ENCODE measurements around the gene GARNL3. TPM values are rescaled to one million over a fixed set of nuclear protein-coding genes. Genes with fewer than 3 reads are reported as not detected.

GARNL3 gene
- total and polyA plus RNA-seq, 2 of the 13 experiments (the other 11 are each of a cell fraction or from before 2014, with no cell fraction given): 3.9 to 11.0 TPM

- no peak overlapping the region for H3K4me3 ChIP-seq (replicated peaks in 1 of 3; ENCODE audit: insufficient read depth in 1 of 3, low read depth in 2 of 3, low read length in 3 of 3)
- H3K36me3 ChIP-seq (replicated peaks in 1 of 2; ENCODE audit: control insufficient read depth in 1 of 2, insufficient read depth in 2 of 2, low read length in 2 of 2): no peaks in the 10 kb centered on the region
- POLR2A ChIA-PET: no interaction called here
- BruUV-seq (replicated peaks): no TSS peak
- no peaks in the 10 kb centered on the region for H3K4me1 ChIP-seq (ENCODE audit: insufficient read depth, low read length)
- no peak overlapping the region for H2AFZ ChIP-seq (ENCODE audit: low read length)
- WGBS (ENCODE audit: low lambda C conversion rate): 100% methylated on average over 1 of the region's 1 CpG
- in situ Hi-C loops (cut with HindIII; ENCODE audit: extremely low pct_ligation_motif_present, low pct_unique_long_range_greater_than_20kb): no loop called here
- ATAC-seq (no peak), DNase-seq (ENCODE audit: low spot score) (no peak), FAIRE-seq (no peak)
- intact Hi-C loops (cut with micrococcal nuclease; ENCODE audit: unreplicated experiment): no loop called here
- no peaks in the 10 kb centered on the region for H3K79me2 ChIP-seq (ENCODE audit: insufficient read depth, low read length)
- H3K9ac ChIP-seq (ENCODE audit: insufficient read depth, low read depth, low read length): no peak overlapping the region
- no peaks in the 10 kb centered on the region for H3K27me3 ChIP-seq (ENCODE audit: control insufficient read depth in 1 of 2, insufficient read depth in 2 of 2, low read length in 2 of 2)
- TF ChIP-seq ZNF451 (CRISPR knock-in tag; IDR thresholded peaks at IDR 0.05): no peak
- TF ChIP-seq ZNF766 (CRISPR knock-in tag; IDR thresholded peaks at IDR 0.05; ENCODE audit: borderline replicate concordance): no peak
- TF ChIP-seq ZNF207 (IDR thresholded peaks at IDR 0.05; ENCODE audit: borderline replicate concordance): no peak
- TF ChIP-seq ZNF431 (CRISPR knock-in tag; IDR thresholded peaks at IDR 0.05; ENCODE audit: borderline replicate concordance, low read depth): no peak
- no peak for TF ChIP-seq ZNF354B (CRISPR knock-in tag; IDR thresholded peaks at IDR 0.05)
- no peak for TF ChIP-seq SRF (IDR thresholded peaks at IDR 0.05; ENCODE audit: low read depth, low read length)
- no peak overlapping the region for H3K27ac ChIP-seq (ENCODE audit: extremely low read length, insufficient read depth, low read length)
- H3K9me3 ChIP-seq (ENCODE audit: low read length): no peaks in the 10 kb centered on the region
- no peak overlapping the region for H3K4me2 ChIP-seq (ENCODE audit: low read depth, low read length)
- no peaks in the 10 kb centered on the region for H4K20me1 ChIP-seq (ENCODE audit: insufficient read depth, low read length)
- CTCF ChIA-PET (ENCODE audit: low intra/inter-chr PET ratio, low total read pairs): no interaction called here
These were observed 30.4 kb downstream of the GARNL3 start for GRCh38 chr9:127295005-127295404.

DNA sequence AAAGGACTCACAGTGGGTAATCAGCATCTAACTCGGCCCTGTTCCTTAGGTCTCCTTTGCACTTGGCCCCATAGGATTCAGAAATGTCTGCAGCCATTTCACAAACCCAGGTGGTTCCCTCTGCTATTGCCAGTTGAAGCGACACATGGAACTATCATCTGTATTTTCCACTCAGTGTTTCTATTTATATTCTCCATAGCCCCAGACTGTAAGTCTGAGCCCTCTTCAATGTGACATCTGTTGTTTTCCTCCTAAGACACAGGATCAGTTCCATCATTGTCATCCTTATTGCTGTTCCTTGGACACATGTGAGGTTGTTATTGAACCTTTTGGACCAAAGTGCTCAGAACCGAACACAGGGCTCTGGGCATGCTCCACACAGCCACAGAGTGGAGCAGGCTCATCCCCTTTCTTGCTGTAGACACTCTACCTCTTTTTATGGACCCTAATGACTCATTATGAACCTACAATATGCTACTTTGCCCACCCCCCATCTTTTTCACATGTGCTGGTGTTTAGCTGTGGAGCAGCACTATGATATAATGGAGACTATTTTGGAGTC is 36.4 kb downstream of the GARNL3 start:
- Histone ChIP-seq H3K4me2 (ENCODE audit: low read depth, low read length) (no peak overlapping the region), H3K4me1 (ENCODE audit: insufficient read depth, low read length) (peaks cover 11% of the 10 kb centered on the region), H3K27me3 (ENCODE audit: control insufficient read depth in 1 of 2, insufficient read depth in 2 of 2, low read length in 2 of 2) (no peaks in the 10 kb centered on the region), H3K79me2 (ENCODE audit: insufficient read depth, low read length) (no peaks in the 10 kb centered on the region), H3K9ac (ENCODE audit: insufficient read depth, low read depth, low read length) (no peak overlapping the region), H3K4me3 (replicated peaks in 1 of 3; ENCODE audit: insufficient read depth in 1 of 3, low read depth in 2 of 3, low read length in 3 of 3) (no peak overlapping the region), H3K27ac (ENCODE audit: extremely low read length, insufficient read depth, low read length) (no peak overlapping the region), H2AFZ (ENCODE audit: low read length) (no peak overlapping the region), H3K36me3 (replicated peaks in 1 of 2; ENCODE audit: control insufficient read depth in 1 of 2, insufficient read depth in 2 of 2, low read length in 2 of 2) (no peaks in the 10 kb centered on the region), H3K9me3 (ENCODE audit: low read length) (no peaks in the 10 kb centered on the region), H4K20me1 (ENCODE audit: insufficient read depth, low read length) (no peaks in the 10 kb centered on the region)
- FAIRE-seq: no peak
- ATAC-seq: no peak
- in situ Hi-C loops (cut with HindIII; ENCODE audit: extremely low pct_ligation_motif_present, low pct_unique_long_range_greater_than_20kb): no loop called here
- no TSS peak for BruUV-seq (replicated peaks)
- intact Hi-C loops (cut with micrococcal nuclease; ENCODE audit: unreplicated experiment): no loop called here
- CTCF ChIA-PET (ENCODE audit: low intra/inter-chr PET ratio, low total read pairs): no interaction called here
- 90% methylated on average over 3 of the region's 3 CpGs for WGBS (ENCODE audit: low lambda C conversion rate)
- DNase-seq (ENCODE audit: low spot score): no peak
- POLR2A ChIA-PET: no interaction called here
- TF ChIP-seq ZFP82 (CRISPR knock-in tag; IDR thresholded peaks at IDR 0.05; ENCODE audit: borderline replicate concordance): no peak
- no peak for TF ChIP-seq HNRNPH1 (optimal IDR thresholded peaks at IDR 0.05; ENCODE audit: low read depth, low read length)
- no peak for TF ChIP-seq ZBTB42 (CRISPR knock-in tag; IDR thresholded peaks at IDR 0.05)
- TF ChIP-seq ZNF713 (CRISPR knock-in tag; IDR thresholded peaks at IDR 0.05): no peak
- no peak for TF ChIP-seq ZBTB34 (CRISPR knock-in tag; IDR thresholded peaks at IDR 0.05)
- TF ChIP-seq PHF20 (CRISPR knock-in tag; IDR thresholded peaks at IDR 0.05): no peak
- TF ChIP-seq, protein P1, sequence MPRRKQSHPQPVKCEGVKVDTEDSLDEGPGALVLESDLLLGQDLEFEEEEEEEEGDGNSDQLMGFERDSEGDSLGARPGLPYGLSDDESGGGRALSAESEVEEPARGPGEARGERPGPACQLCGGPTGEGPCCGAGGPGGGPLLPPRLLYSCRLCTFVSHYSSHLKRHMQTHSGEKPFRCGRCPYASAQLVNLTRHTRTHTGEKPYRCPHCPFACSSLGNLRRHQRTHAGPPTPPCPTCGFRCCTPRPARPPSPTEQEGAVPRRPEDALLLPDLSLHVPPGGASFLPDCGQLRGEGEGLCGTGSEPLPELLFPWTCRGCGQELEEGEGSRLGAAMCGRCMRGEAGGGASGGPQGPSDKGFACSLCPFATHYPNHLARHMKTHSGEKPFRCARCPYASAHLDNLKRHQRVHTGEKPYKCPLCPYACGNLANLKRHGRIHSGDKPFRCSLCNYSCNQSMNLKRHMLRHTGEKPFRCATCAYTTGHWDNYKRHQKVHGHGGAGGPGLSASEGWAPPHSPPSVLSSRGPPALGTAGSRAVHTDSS (CRISPR knock-in tag; conservative IDR thresholded peaks at IDR 0.05): no peak
